MM.1S (cell line): Measurements from ENCODE around the gene CHGA.

Experiments used
- CTCF ChIP-seq: fragments of 300-600 bp; sonication (generic); IDR thresholded peaks from 2 replicates; pipeline ENCODE4 v1.5.1; 2016; ENCODE audit warnings: antibody characterized with exemption, low read length, mixed read lengths
- EZH2 ChIP-seq: fragments of 300-600 bp; sonication (generic); optimal IDR thresholded peaks from 2 replicates; pipeline ENCODE3; 2017; ENCODE audit warnings: low read depth, mild to moderate bottlenecking, antibody characterized with exemption, low read length, mixed read lengths

GRCh38 chr14:92959189-92959531 is 36.2 kb downstream of the CHGA start:
- TF ChIP-seq CTCF: no peak
- no peak for TF ChIP-seq EZH2
